Head of caudate nucleus (tissue), 42 donors: ENCODE results near the gene NWD2.
A peak's percentile ranks its signal among the peaks of the same experiment; 100 is the strongest.
"Not testable (repeated sequence)": the region's sequence is repeated elsewhere in the genome, so short reads cannot be mapped to it uniquely, and the experiment has no call there.

Experiments used
- DNase-seq, 42 donors: peaks; one replicate each; pipeline versions ENCODE4 v3.0.0 to v3.0.0-alpha.2; 2020 to 2021; ENCODE audit warnings: mixed read lengths in 7 of 42
- intact Hi-C: fragments of 100-400 bp; cut with DNase I; formaldehyde crosslinking; loops from one replicate; pipeline ENCODE4 v1.15.0; 2022

The NWD2 gene

GRCh38 chr4:37244583-37245390 lies at the start of gene NWD2:
Gene NWD2 (plus strand): TSS chr4:37244743. CDS start chr4:37245068, 325 bp downstream.
- DNase-seq = peak in 5 of 42 donors; percentile 3 to 37 (median 12)
- intact Hi-C loops = no loop called here

GRCh38 chr4:37197899-37198298 lies 46.6 kb upstream of the NWD2 start:
- no peak for DNase-seq
- intact Hi-C loops = no loop called here

- intact Hi-C loops, DNase-seq: not testable (repeated sequence)
Measured at GRCh38 chr4:37204740-37205139, 39.8 kb upstream of the NWD2 start.

GRCh38 chr4:37216209-37216608 lies 28.3 kb upstream of the NWD2 start:
- no peak for DNase-seq
- intact Hi-C loops = no loop called here

- no peak for DNase-seq
- intact Hi-C loops = no loop called here
Measured at GRCh38 chr4:37219242-37219641, 25.3 kb upstream of the NWD2 start.

- intact Hi-C loops = no loop called here
- DNase-seq = no peak
Measured at GRCh38 chr4:37219990-37220389, 24.6 kb upstream of the NWD2 start.

- DNase-seq = no peak
- intact Hi-C loops = no loop called here
Measured at GRCh38 chr4:37220685-37221084, 23.9 kb upstream of the NWD2 start.

GRCh38 chr4:37223732-37224131 lies 20.8 kb upstream of the NWD2 start:
- no peak for DNase-seq
- intact Hi-C loops = no loop called here

- intact Hi-C loops = no loop called here
- DNase-seq = no peak
Measured at GRCh38 chr4:37224854-37225253, 19.7 kb upstream of the NWD2 start.

GRCh38 chr4:37225778-37226177 lies 18.8 kb upstream of the NWD2 start:
- intact Hi-C loops = no loop called here
- DNase-seq = no peak

GRCh38 chr4:37232315-37232714 lies 12.2 kb upstream of the NWD2 start:
- intact Hi-C loops = no loop called here
- DNase-seq = no peak

GRCh38 chr4:37236165-37236564 lies 8.4 kb upstream of the NWD2 start:
- intact Hi-C loops = no loop called here
- DNase-seq = no peak

- intact Hi-C loops = no loop called here
- DNase-seq = no peak
Measured at GRCh38 chr4:37241647-37242046, 2.9 kb upstream of the NWD2 start.

- intact Hi-C loops = no loop called here
- DNase-seq = peak in 3 of 42 donors; percentile 7 to 21 (median 11)
Measured at GRCh38 chr4:37243051-37243450, 1.5 kb upstream of the NWD2 start.

GRCh38 chr4:37243722-37244582 lies 591 bp upstream of the NWD2 start:
- intact Hi-C loops = no loop called here
- peak in 1 of 42 donors; percentile 12 for DNase-seq

GRCh38 chr4:37245391-37245954 lies 930 bp downstream of the NWD2 start:
- DNase-seq = no peak
- intact Hi-C loops = no loop called here

GRCh38 chr4:37246891-37247290 lies 2.3 kb downstream of the NWD2 start:
- intact Hi-C loops = no loop called here
- DNase-seq = no peak

GRCh38 chr4:37258221-37258620 lies 13.7 kb downstream of the NWD2 start:
- intact Hi-C loops = no loop called here
- no peak for DNase-seq

GRCh38 chr4:37268319-37268718 lies 23.8 kb downstream of the NWD2 start:
- intact Hi-C loops = no loop called here
- no peak for DNase-seq

GRCh38 chr4:37279121-37279520 lies 34.6 kb downstream of the NWD2 start:
- intact Hi-C loops = no loop called here
- DNase-seq = no peak
